ENCODE measurements around the gene NPAS3.

- TF ChIP-seq CTCF (IDR thresholded peaks at IDR 0.05) = no peak
- no peak for TF ChIP-seq POLR2A (IDR thresholded peaks at IDR 0.05)
Observed at GRCh38 chr14:33210311-33210710, 271.6 kb downstream of the NPAS3 start.
